Motor neuron (in vitro differentiated cells): ENCODE measurements around the gene OMP. TPM values are rescaled to one million over a fixed set of nuclear protein-coding genes. Genes with fewer than 3 reads are reported as not detected.

Experiments
- ATAC-seq, 8 experiments: fragments of 200-7000 bp; cut with Tn5 transposase; replicated peaks in 6 of 8; 2 replicates each; pipeline ENCODE4 v1.8.0; 2021; ENCODE audit warnings: mild to moderate bottlenecking in 8 of 8, moderate library complexity in 8 of 8
- H3K27ac ChIP-seq, 2 donors: fragments of 250-450 bp; sonication (Bioruptor Pico); 2 replicates each; pipeline ENCODE4 v1.9.0; 2021; ENCODE audit warnings: antibody characterized with exemption in 2 of 2, mild to moderate bottlenecking in 2 of 2, moderate library complexity in 1 of 2
- H3K4me1 ChIP-seq, 2 donors: fragments of 250-450 bp; sonication (Bioruptor Pico); replicated peaks in 1 of 2; 2 replicates each; pipeline ENCODE4 v1.6.1; 2021; ENCODE audit warnings: antibody characterized with exemption in 2 of 2, mild to moderate bottlenecking in 2 of 2, moderate library complexity in 1 of 2
- H3K4me3 ChIP-seq, 5 donors: fragments of 250-450 bp; sonication (Bioruptor Pico); 2 replicates each; pipeline ENCODE4 v1.9.0; 2021; ENCODE audit warnings: antibody characterized with exemption in 5 of 5, mild to moderate bottlenecking in 5 of 5, moderate library complexity in 4 of 5
- WGBS, 10 experiments: fragments of 450-650 bp; shearing (Covaris generic); methylation state at CpG; one replicate each; pipeline ENCODE4 v1.0.0; 2022; 5-methylcytosine and 5-hydroxymethylcytosine counted together
- in situ Hi-C, 9 experiments: fragments of 400-800 bp; cut with MboI; loops; one replicate each; pipeline ENCODE4 v1.15.0; 2021; ENCODE audit warnings: low sequenced_read_pairs in 9 of 9, low pct_unique_long_range_greater_than_20kb in 2 of 9; ENCODE audit not compliant: unreplicated experiment in 9 of 9
- total RNA-seq, 8 experiments: library from RNA; unstranded; fragments of 300-600 nt; gene quantifications; 2 replicates each; pipeline versions ENCODE4 v1.2.3 to v1.2.4, GENCODE V29; 2022

Gene OMP
- total RNA-seq, 8 experiments from 2014 or later: 2.6 to 13.7 (median 11.0) TPM; not detected in 5

GRCh38 chr11:77147036-77147315, 44.3 kb downstream of the OMP start:
- ATAC-seq: no peak
- in situ Hi-C loops: no loop called here
- Histone ChIP-seq H3K27ac (no peak overlapping the region), H3K4me1 (peaks cover 16 to 28% of the 10 kb centered on the region in 2 donors), H3K4me3 (no peak overlapping the region)
- 57 to 100% (median 83%) methylated on average over 1 of the region's 1 CpG; no CpG with 5 or more reads in 7 of the 10 experiments for WGBS, 10 experiments

GRCh38 chr11:77147668-77148321, 45.2 kb downstream of the OMP start:
- H3K4me3 ChIP-seq: no peak overlapping the region
- in situ Hi-C loops: no loop called here
- ATAC-seq: peak; percentile 36 to 57 (median 45)
- WGBS, 10 experiments: 0 to 86% (median 40%) methylated on average over 1 to 8 of the region's 47 CpGs; no CpG with 5 or more reads in 7 of the 10 experiments
- peaks cover 16 to 28% of the 10 kb centered on the region in 2 donors for H3K4me1 ChIP-seq
- H3K27ac ChIP-seq: no peak overlapping the region

GRCh38 chr11:77148963-77149715, 46.5 kb downstream of the OMP start:
- no peak for ATAC-seq
- 83 to 100% (median 100%) methylated on average over 1 to 3 of the region's 8 CpGs; no CpG with 5 or more reads in 7 of the 10 experiments for whole genome bisulfite sequencing, 10 experiments
- no peak overlapping the region for H3K27ac ChIP-seq
- in situ Hi-C loops: no loop called here
- H3K4me3 ChIP-seq: no peak overlapping the region
- H3K4me1 ChIP-seq: peaks cover 15 to 24% of the 10 kb centered on the region in 2 donors

- Histone ChIP-seq H3K4me3 (no peak overlapping the region), H3K27ac (no peak overlapping the region), H3K4me1 (peaks cover 8 to 19% of the 10 kb centered on the region in 2 donors)
- peak in 1 of 8 experiments; percentile 27 for ATAC-seq
- in situ Hi-C loops: no loop called here
- 20 to 61% (median 57%) methylated on average over 1 to 7 of the region's 12 CpGs; no CpG with 5 or more reads in 4 of the 10 experiments for WGBS, 10 experiments
These were observed 47.2 kb downstream of the OMP start for GRCh38 chr11:77149716-77150392.

GRCh38 chr11:77150836-77151235, 48.2 kb downstream of the OMP start:
- Histone ChIP-seq H3K4me1 (peaks cover 5 to 12% of the 10 kb centered on the region in 2 donors), H3K27ac (no peak overlapping the region), H3K4me3 (no peak overlapping the region)
- no peak for ATAC-seq
- WGBS, 10 experiments: 80 to 100% (median 97%) methylated on average over 1 to 6 of the region's 10 CpGs; no CpG with 5 or more reads in 6 of the 10 experiments
- in situ Hi-C loops: no loop called here

GRCh38 chr11:77151804-77152509, 49.3 kb downstream of the OMP start:
- Histone ChIP-seq H3K27ac (no peak overlapping the region), H3K4me3 (no peak overlapping the region), H3K4me1 (peaks cover 5 to 12% of the 10 kb centered on the region in 2 donors)
- in situ Hi-C loops: no loop called here
- ATAC-seq: peak in 3 of 8 experiments; percentile 72 to 84 (median 76)
- 0 to 100% (median 80%) methylated on average over 1 to 4 of the region's 11 CpGs; no CpG with 5 or more reads in 5 of the 10 experiments for whole genome bisulfite sequencing, 10 experiments

GRCh38 chr11:77152846-77153245, 50.2 kb downstream of the OMP start:
- no peak overlapping the region for H3K27ac ChIP-seq
- ATAC-seq: no peak
- 60 to 100% (median 92%) methylated on average over 1 to 5 of the region's 6 CpGs; no CpG with 5 or more reads in 3 of the 10 experiments for WGBS, 10 experiments
- H3K4me1 ChIP-seq: peaks cover 5 to 11% of the 10 kb centered on the region in 2 donors
- in situ Hi-C loops: no loop called here
- no peak overlapping the region for H3K4me3 ChIP-seq

Other genes with a start within 250 kb of the OMP start
- 10 to 100 TPM in 3 of 8 experiments, 1 to 10 TPM in 5; 7.1 to 15.8 (median 9.2) TPM for gene ACER3, start 241.9 kb upstream of the OMP start, total RNA-seq
- under 1 TPM in 5 of 8 experiments, not detected in 3; 0.16 to 0.71 (median 0.29) TPM for gene B3GNT6, start 68.4 kb upstream of the OMP start, total RNA-seq
- 100 to 1,000 TPM in 2 of 8 experiments, 10 to 100 TPM in 6; 10.2 to 205 (median 28.5) TPM for gene CAPN5, start 35.9 kb upstream of the OMP start, total RNA-seq
- gene MYO7A, start 25.4 kb downstream of the OMP start, total RNA-seq: 10 to 100 TPM in 2 of 8 experiments, 1 to 10 TPM in 5, under 1 TPM in 1; 0.71 to 23.1 (median 5.8) TPM
- gene GDPD4, start 198.8 kb downstream of the OMP start, total RNA-seq: 1 to 10 TPM in 2 of 8 experiments, under 1 TPM in 4, not detected in 2; 0.31 to 2.2 (median 0.71) TPM